GM21447 (cell line): Measurements from ENCODE around the gene GTF2A2.
"Not testable (repeated sequence)": the region's sequence is repeated elsewhere in the genome, so short reads cannot be mapped to it uniquely, and the experiment has no call there.

Experiments used
- ATAC-seq: cut with Tn5 transposase; IDR thresholded peaks from one replicate; pipeline ENCODE4 v1.9.1; 2021; ENCODE audit not compliant: unreplicated experiment

Gene GTF2A2

GRCh38 chr15:59674361-59674877, 17.1 kb upstream of the GTF2A2 start:
- no peak for ATAC-seq

- ATAC-seq = no peak
These were observed 11.2 kb upstream of the GTF2A2 start for GRCh38 chr15:59668556-59668955.

- no peak for ATAC-seq
These were observed 4.9 kb upstream of the GTF2A2 start for GRCh38 chr15:59662260-59662659.

GRCh38 chr15:59659366-59659765, 2.1 kb upstream of the GTF2A2 start:
- no peak for ATAC-seq

- ATAC-seq = peak; percentile 10
These were observed 365 bp upstream of the GTF2A2 start for GRCh38 chr15:59657635-59658125.

GRCh38 chr15:59654046-59654445, 3.3 kb downstream of the GTF2A2 start:
- ATAC-seq = no peak

- ATAC-seq = no peak
These were observed 7.7 kb downstream of the GTF2A2 start for GRCh38 chr15:59649603-59650002.

- no peak for ATAC-seq
These were observed 10.2 kb downstream of the GTF2A2 start for GRCh38 chr15:59647085-59647484.

- no peak for ATAC-seq
These were observed 11.0 kb downstream of the GTF2A2 start for GRCh38 chr15:59646277-59646676.

- ATAC-seq = not testable (repeated sequence)
These were observed 11.5 kb downstream of the GTF2A2 start for GRCh38 chr15:59645812-59646211.

GRCh38 chr15:59644756-59645155, 12.6 kb downstream of the GTF2A2 start:
- ATAC-seq = no peak

- no peak for ATAC-seq
These were observed 15.0 kb downstream of the GTF2A2 start for GRCh38 chr15:59642351-59642750.

GRCh38 chr15:59637507-59637906, 19.8 kb downstream of the GTF2A2 start:
- not testable (repeated sequence) for ATAC-seq

- ATAC-seq = no peak
These were observed 21.1 kb downstream of the GTF2A2 start for GRCh38 chr15:59636184-59636583.

- ATAC-seq = no peak
These were observed 24.6 kb downstream of the GTF2A2 start for GRCh38 chr15:59632714-59633113.

GRCh38 chr15:59622289-59622688, 35.0 kb downstream of the GTF2A2 start:
- peak; percentile 70 for ATAC-seq

GRCh38 chr15:59618406-59618805, 38.9 kb downstream of the GTF2A2 start:
- no peak for ATAC-seq

GRCh38 chr15:59616379-59616778, 40.9 kb downstream of the GTF2A2 start:
- no peak for ATAC-seq

GRCh38 chr15:59615661-59616060, 41.7 kb downstream of the GTF2A2 start:
- no peak for ATAC-seq

GRCh38 chr15:59614153-59614552, 43.2 kb downstream of the GTF2A2 start:
- ATAC-seq = no peak

- peak; percentile 53 for ATAC-seq
These were observed 45.7 kb downstream of the GTF2A2 start, which contains the start of gene GCNT3 for GRCh38 chr15:59611276-59612260. TSS of gene GCNT3 (plus strand) at chr15:59611783. CDS start at chr15:59618239, 6,456 bp downstream.
